Stimulated activated CD4-positive, alpha-beta T cell treated with anti-CD3 and anti-CD28 coated beads, TNF-alpha, amount 100 ng/mL, for 1 hour (primary cell): ENCODE data around the gene CNDP2.
"Not testable (repeated sequence)": the region's sequence is repeated elsewhere in the genome, so short reads cannot be mapped to it uniquely, and the experiment has no call there.

Experiments used
- DNase-seq, 3 donors: peaks; one replicate each; pipeline ENCODE4 v3.0.0-alpha.2; 2020; ENCODE audit warnings: low read depth in 3 of 3, low spot score in 1 of 3

The CNDP2 gene

DNA sequence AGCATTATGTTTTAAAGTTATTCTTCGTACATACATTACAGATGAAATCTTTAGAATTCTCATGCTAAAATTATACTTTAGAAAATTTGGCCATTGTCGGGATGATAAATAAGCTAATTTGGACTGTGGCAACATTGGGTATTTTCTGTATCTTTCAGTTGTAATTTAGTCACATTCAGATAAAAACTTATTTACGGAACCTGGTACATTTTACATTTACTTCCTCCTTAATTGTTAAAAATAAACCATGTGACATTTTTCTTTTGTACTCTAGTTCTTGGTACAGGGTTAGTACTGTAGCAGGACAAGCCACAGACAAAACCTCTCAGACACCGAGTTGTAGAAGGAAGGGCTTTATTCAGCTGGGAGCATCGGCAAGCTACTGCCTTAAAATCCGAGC lies 4.2 kb downstream of the CNDP2 start:
- DNase-seq = no peak

- DNase-seq = not testable (repeated sequence)
Measured at GRCh38 chr18:74500774-74501173, 4.6 kb downstream of the CNDP2 start.

DNA sequence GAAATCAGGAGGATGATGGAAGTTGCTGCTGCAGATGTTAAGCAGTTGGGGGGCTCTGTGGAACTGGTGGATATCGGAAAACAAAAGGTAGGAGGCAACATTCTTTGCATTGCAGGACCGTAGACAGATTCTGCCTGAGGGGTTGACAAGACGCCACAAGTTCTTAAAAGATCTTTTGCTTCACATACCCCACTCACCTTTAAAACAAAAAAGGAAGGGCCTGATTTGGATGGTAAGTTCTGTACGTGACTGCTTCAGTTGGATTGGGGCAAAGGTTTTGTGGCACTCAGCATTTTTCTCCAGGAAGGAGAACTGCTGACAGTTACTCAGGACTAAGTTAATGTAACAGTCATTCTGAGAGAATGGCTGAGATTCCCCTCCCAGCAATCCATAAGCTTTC lies 5.2 kb downstream of the CNDP2 start:
- no peak for DNase-seq

- no peak for DNase-seq
Measured at GRCh38 chr18:74503137-74503536, 7.0 kb downstream of the CNDP2 start.

- no peak for DNase-seq
Measured at GRCh38 chr18:74505776-74506175, 9.6 kb downstream of the CNDP2 start.

DNA sequence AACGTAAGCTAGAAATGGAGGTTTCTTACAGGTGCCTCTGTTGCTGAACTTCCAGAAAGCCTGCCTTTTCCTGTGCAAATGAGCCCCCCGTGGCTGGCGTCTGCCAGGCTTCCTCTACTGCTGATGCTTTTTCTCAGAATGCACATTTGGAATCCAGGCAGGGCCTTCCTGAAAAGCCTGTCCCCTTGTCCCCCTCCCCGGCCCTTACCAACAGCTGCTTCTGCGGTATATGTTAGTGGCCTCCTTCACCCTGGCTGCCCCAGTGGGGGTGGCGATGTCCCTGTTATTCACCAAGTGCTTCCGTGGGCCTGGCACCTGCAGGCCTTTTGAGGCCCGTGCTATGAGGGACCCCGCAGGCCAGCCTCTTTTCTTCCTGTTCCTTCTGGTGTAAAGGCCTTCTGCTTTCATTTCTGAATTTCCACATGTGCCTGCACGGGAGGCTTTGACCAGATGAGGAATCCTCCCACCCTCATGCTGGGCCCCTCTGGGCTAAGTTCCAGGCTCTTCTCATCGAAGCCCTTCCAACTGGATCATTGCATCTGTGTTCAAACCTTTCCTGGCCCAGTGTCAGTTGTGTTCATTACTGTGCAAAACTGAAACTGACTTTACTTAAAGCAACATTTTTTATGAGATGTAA lies 10.4 kb downstream of the CNDP2 start:
- DNase-seq = no peak

GRCh38 chr18:74507097-74507881 lies 11.1 kb downstream of the CNDP2 start:
- no peak for DNase-seq

DNA sequence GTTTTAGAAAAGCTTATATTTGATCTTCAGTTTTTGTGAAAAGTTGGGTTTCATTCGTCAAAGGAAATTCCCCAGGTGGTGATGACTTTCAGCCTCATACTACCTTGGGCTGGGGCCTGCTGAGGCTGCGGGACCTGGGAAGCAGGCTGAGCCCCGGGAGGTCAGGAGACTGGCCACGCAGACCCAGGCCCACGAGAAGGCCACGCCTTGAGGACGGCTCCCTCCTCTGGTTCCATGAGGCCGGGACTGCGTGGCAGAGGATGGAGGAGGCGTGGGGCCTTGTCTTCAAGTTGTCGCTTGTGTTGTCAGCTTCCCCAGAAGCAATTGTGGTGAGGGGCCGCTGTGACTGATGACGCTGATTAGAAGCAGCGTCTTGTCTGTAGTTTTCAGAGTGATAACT lies 11.8 kb downstream of the CNDP2 start:
- DNase-seq = no peak

GRCh38 chr18:74508366-74508765 lies 12.2 kb downstream of the CNDP2 start:
- DNase-seq = no peak

DNA sequence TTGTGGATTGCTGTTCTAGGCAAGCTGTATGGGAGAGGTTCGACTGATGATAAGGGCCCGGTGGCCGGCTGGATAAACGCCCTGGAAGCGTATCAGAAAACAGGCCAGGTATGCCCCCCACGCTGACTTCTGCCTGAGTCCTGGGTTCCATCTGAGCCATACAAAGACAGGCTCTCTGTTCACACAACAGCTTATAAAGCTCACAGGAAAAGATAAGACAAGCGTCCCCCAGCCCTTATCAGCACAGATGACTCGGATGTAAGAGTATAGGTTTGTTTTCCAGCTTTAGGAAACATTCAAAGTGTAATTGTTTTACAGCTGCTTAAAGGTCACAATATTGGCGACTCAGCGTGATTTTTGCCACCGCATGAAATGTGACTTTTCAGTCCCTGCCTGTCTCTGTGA lies 12.7 kb downstream of the CNDP2 start:
- DNase-seq = no peak

DNA sequence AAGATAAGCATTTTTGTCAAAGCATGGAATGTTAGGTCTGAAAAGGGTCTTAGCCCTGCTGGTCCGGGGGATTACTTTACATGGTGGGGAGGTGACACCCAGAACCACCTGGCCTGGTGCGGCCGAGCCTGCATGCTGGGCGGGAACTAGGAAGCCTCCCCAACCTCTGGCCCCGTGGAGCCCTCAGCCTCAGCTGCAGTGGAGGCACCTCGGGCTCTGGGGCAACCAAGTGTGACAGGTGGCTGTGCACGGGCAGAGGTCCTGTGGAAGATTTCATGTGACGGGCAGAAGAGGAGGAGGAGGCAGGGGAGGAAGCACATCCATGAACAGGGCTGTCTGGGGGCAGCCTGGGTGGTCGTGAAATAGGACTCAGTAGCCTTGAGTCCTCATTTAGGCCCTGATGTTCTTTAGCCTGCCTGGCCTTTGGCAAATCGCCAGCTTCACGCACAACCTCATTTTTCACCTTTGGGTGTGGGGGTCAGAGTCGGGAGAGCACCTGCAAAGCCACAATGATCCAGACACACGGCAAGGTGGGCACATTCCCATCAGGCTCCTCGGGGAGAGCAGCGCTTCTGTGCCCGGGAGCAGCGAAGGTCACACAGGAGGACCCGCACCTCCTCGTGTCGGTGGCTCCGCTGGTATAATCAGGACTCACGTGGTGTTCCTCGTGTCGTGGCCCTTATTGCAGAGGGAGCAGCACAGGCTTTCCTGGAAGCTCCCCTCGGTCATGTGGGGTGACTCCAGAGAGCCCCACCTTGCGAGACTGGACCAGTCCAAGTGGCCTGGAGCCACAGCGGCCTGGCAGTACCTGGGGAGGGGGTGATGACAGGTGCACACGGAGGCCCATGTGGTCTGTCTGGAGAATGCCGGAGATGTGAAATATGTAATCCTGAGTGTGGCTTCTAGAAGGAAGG lies 13.9 kb downstream of the CNDP2 start:
- DNase-seq = no peak

- DNase-seq = no peak
Measured at GRCh38 chr18:74510770-74511095, 14.6 kb downstream of the CNDP2 start.

- no peak for DNase-seq
Measured at GRCh38 chr18:74511823-74512222, 15.7 kb downstream of the CNDP2 start.

DNA sequence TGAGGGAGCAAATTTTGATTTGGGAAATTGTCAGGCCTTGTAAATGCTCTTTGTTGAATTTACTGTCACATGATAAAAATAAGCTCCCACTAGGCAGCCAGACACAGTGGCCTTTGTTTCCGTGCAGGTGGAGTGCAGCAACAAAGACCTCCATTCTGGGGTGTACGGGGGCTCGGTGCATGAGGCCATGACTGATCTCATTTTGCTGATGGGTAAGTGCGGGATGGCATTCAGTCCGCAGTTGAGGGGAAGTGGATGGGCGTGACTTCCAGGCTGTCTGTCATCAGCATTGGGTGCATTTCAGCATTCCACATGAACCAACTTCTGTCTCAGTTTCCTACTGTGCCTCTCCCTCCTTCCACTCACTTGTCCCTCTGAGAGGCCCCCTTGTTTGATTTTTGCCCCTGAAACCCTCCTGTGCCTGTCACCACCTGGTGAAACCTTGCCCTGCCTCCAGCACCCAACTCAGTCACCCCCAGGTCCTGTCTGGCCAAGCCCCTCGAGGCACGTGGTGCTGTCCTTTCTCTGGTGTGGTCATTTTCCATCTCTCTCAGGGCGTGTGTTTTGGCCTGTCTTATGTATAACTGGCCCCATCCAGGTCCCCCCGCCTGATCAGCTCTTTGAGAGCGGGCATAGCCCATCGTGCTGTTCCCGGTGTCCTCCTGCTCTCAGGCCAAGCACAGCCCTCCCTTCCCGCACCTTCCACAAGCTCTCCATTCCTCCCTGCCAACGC lies 16.3 kb downstream of the CNDP2 start:
- no peak for DNase-seq

- DNase-seq = no peak
Measured at GRCh38 chr18:74513149-74513882, 17.2 kb downstream of the CNDP2 start.

DNA sequence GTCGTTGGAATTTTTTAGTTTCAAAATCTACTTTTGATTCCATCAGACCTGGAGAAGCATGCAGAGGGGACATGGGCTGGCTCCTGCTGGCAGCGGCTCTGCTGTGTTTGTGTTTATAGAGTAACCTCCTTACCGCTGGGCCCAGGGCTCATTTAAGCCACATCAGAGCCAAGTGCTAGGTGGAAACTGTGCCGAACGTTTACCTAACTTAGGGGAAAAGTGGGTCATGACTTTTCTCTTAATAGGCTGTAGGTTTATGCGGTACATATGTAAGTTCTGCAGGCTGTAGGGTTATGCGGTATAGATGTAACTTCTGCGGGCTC lies 17.7 kb downstream of the CNDP2 start:
- DNase-seq = no peak

- DNase-seq = no peak
Measured at GRCh38 chr18:74514860-74515495, 18.8 kb downstream of the CNDP2 start.

GRCh38 chr18:74515620-74516231 lies 19.6 kb downstream of the CNDP2 start:
- no peak for DNase-seq

DNA sequence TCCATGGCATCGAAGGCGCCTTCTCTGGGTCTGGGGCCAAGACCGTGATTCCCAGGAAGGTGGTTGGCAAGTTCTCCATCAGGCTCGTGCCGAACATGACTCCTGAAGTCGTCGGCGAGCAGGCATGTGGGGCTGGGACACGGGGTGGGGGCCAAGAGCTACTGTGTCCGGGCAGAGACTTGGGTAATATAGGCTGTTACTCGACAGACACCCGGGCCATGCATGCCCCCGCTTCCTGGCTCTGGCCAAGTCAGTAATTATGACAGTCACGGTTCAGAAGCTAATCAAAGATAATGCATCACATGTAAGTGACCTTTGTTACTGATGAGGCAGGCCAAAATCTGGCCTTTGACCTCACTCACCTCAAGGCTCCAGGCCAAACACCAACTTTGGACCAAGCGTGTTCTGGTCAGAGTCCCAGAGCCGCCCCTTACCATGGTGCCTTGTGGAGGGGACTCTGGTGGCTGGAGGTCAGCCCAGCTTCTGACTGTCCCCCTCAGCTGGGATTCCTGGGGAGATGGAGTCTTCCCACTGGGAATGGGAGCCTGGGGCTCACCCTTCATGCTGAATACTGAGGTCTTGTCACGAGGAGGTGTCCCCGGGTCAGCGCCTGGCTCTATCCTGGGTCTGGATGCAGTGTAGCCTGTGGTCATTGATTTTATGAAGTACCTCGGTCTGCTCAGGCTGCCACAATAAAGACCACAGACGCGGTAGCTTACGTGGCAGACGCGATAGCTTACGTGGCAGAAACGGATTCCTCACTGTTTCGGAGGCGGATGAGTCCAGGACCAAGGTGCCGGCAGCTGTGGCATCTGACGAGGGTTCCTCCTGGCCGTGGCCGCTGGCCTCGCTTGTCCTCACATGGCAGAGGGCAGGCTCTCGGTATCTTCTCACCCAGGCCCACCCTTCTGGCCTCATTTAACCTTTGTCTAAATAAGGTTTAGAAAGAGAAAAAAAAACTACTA lies 20.4 kb downstream of the CNDP2 start:
- DNase-seq = no peak
